Neural cell (in vitro differentiated cells): Measurements from ENCODE around the gene ATG9B.

ENCODE experiments used
- CTCF ChIP-seq: fragments of 450-650 bp; IDR thresholded peaks from 2 replicates; pipeline ENCODE4 v1.5.1; 2014; ENCODE audit warnings: antibody characterized with exemption, mild to moderate bottlenecking, moderate library complexity; ENCODE audit not compliant: poor library complexity, severe bottlenecking
- RAD21 ChIP-seq: fragments of 450-650 bp; conservative IDR thresholded peaks from 2 replicates; pipeline ENCODE4 v1.6.1; 2014; ENCODE audit warnings: antibody characterized with exemption, mild to moderate bottlenecking, moderate library complexity
- TAF1 ChIP-seq: IDR thresholded peaks from 2 replicates; pipeline ENCODE4 v1.6.1; 2012; ENCODE audit warnings: low read depth

DNA sequence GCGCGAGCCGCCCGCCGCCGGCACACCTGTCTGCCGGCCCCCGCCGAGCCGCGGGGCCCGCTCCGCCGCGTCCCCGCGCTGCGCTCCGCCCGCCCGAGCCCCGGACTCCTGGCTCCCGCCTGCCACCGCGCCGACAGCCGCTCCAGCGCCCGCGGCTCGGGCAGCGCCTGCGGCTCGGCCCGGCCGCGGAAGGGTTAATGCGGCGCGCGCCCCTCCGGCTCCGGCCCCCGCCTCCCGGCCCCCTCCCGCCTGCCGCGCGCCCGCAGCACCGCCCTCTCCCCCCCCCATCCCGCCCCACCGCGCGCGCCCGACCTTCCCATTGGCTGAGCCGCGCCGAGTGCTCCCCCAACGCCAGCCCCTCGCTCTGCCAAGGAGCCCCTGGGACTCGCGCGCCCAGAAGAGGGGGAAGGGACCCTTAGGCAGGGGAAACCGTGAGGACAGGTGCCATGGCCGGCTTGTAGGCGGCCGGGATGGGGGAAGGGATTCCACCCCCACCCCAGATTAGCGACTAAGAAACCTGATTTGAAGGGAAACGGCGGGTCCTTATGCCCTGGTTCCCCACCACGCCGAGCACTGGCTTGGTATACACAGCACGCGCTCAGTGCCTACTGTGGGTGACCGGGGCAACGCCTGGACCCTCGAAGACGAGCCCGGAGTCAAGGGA is 46.0 kb downstream of the ATG9B start, which contains the start of gene KCNH2:
- TF ChIP-seq TAF1 (peak; percentile 68), CTCF (no peak), RAD21 (no peak)
